ENCODE measurements around the gene GTF3C1. TPM values are rescaled to one million over a fixed set of nuclear protein-coding genes. Genes with fewer than 3 reads are reported as not detected.
A peak's percentile ranks its signal among the peaks of the same experiment; 100 is the strongest.

GTF3C1 gene
- polyA plus RNA-seq, 4 donors: 30.4 to 47.0 (median 36.8) TPM

GRCh38 chr16:27485811-27486210 is 63.9 kb downstream of the GTF3C1 start:
- peaks cover 37 to 85% (median 41%) of the 10 kb centered on the region in 3 donors for H3K36me3 ChIP-seq (ENCODE audit: control insufficient read depth in 3 of 3, insufficient read depth in 2 of 3, low read depth in 1 of 3, low read length in 3 of 3)
- no peaks in the 10 kb centered on the region for H3K27me3 ChIP-seq (ENCODE audit: control insufficient read depth in 3 of 3, insufficient read depth in 3 of 3, low read length in 3 of 3)
- no peaks in the 10 kb centered on the region for H3K9me3 ChIP-seq (ENCODE audit: control insufficient read depth in 2 of 2, insufficient read depth in 1 of 2, low read depth in 1 of 2, low read length in 1 of 2)
- peaks cover 0 to 10% (median 0%) of the 10 kb centered on the region in 3 donors for H3K4me1 ChIP-seq (ENCODE audit: control insufficient read depth in 3 of 3, insufficient read depth in 2 of 3, low read depth in 1 of 3, low read length in 2 of 3)
- no peak overlapping the region for H3K27ac ChIP-seq (ENCODE audit: low read depth in 1 of 3, low read length in 2 of 3)
- FAIRE-seq: no peak
- DNase-seq: no peak
- WGBS, 3 donors: 96 to 98% (median 97%) methylated on average over 11 of the region's 11 CpGs
- no peak overlapping the region for H3K4me3 ChIP-seq (ENCODE audit: low read depth in 1 of 3, low read length in 3 of 3)

GRCh38 chr16:27485126-27485525 is 64.6 kb downstream of the GTF3C1 start:
- no peak overlapping the region for H3K27ac ChIP-seq (ENCODE audit: low read depth in 1 of 3, low read length in 2 of 3)
- peaks cover 0 to 10% (median 0%) of the 10 kb centered on the region in 3 donors for H3K4me1 ChIP-seq (ENCODE audit: control insufficient read depth in 3 of 3, insufficient read depth in 2 of 3, low read depth in 1 of 3, low read length in 2 of 3)
- DNase-seq: no peak
- H3K4me3 ChIP-seq (ENCODE audit: low read depth in 1 of 3, low read length in 3 of 3): no peak overlapping the region
- H3K27me3 ChIP-seq (ENCODE audit: control insufficient read depth in 3 of 3, insufficient read depth in 3 of 3, low read length in 3 of 3): no peaks in the 10 kb centered on the region
- WGBS, 3 donors: 97 to 98% (median 98%) methylated on average over 9 of the region's 9 CpGs
- no peaks in the 10 kb centered on the region for H3K9me3 ChIP-seq (ENCODE audit: control insufficient read depth in 2 of 2, insufficient read depth in 1 of 2, low read depth in 1 of 2, low read length in 1 of 2)
- H3K36me3 ChIP-seq (ENCODE audit: control insufficient read depth in 3 of 3, insufficient read depth in 2 of 3, low read depth in 1 of 3, low read length in 3 of 3): peaks cover 38 to 85% (median 41%) of the 10 kb centered on the region in 3 donors
- no peak for FAIRE-seq

GRCh38 chr16:27483624-27484023 is 66.1 kb downstream of the GTF3C1 start:
- Histone ChIP-seq H3K27ac (ENCODE audit: low read depth in 1 of 3, low read length in 2 of 3) (no peak overlapping the region), H3K36me3 (ENCODE audit: control insufficient read depth in 3 of 3, insufficient read depth in 2 of 3, low read depth in 1 of 3, low read length in 3 of 3) (peaks cover 26 to 72% (median 32%) of the 10 kb centered on the region in 3 donors), H3K27me3 (ENCODE audit: control insufficient read depth in 3 of 3, insufficient read depth in 3 of 3, low read length in 3 of 3) (no peaks in the 10 kb centered on the region), H3K4me1 (ENCODE audit: control insufficient read depth in 3 of 3, insufficient read depth in 2 of 3, low read depth in 1 of 3, low read length in 2 of 3) (peaks cover 0 to 10% (median 0%) of the 10 kb centered on the region in 3 donors), H3K9me3 (ENCODE audit: control insufficient read depth in 2 of 2, insufficient read depth in 1 of 2, low read depth in 1 of 2, low read length in 1 of 2) (no peaks in the 10 kb centered on the region), H3K4me3 (ENCODE audit: low read depth in 1 of 3, low read length in 3 of 3) (no peak overlapping the region)
- no peak for FAIRE-seq
- DNase-seq: no peak
- WGBS, 3 donors: 93 to 96% (median 94%) methylated on average over 5 of the region's 5 CpGs

- 86 to 94% (median 92%) methylated on average over 5 of the region's 5 CpGs for WGBS, 3 donors
- Histone ChIP-seq H3K36me3 (ENCODE audit: control insufficient read depth in 3 of 3, insufficient read depth in 2 of 3, low read depth in 1 of 3, low read length in 3 of 3) (peaks cover 26 to 66% (median 31%) of the 10 kb centered on the region in 3 donors), H3K9me3 (ENCODE audit: control insufficient read depth in 2 of 2, insufficient read depth in 1 of 2, low read depth in 1 of 2, low read length in 1 of 2) (no peaks in the 10 kb centered on the region), H3K27me3 (ENCODE audit: control insufficient read depth in 3 of 3, insufficient read depth in 3 of 3, low read length in 3 of 3) (no peaks in the 10 kb centered on the region), H3K27ac (ENCODE audit: low read depth in 1 of 3, low read length in 2 of 3) (no peak overlapping the region), H3K4me3 (ENCODE audit: low read depth in 1 of 3, low read length in 3 of 3) (no peak overlapping the region), H3K4me1 (ENCODE audit: control insufficient read depth in 3 of 3, insufficient read depth in 2 of 3, low read depth in 1 of 3, low read length in 2 of 3) (peaks cover 0 to 10% (median 0%) of the 10 kb centered on the region in 3 donors)
- DNase-seq (no peak), FAIRE-seq (no peak)
These were observed 66.7 kb downstream of the GTF3C1 start for GRCh38 chr16:27483088-27483437.

- no peak for FAIRE-seq
These were observed 67.2 kb downstream of the GTF3C1 start for GRCh38 chr16:27482397-27483087.

GRCh38 chr16:27481282-27481934 is 68.3 kb downstream of the GTF3C1 start:
- Histone ChIP-seq H3K4me1 (ENCODE audit: control insufficient read depth in 3 of 3, insufficient read depth in 2 of 3, low read depth in 1 of 3, low read length in 2 of 3) (peaks cover 0 to 10% (median 0%) of the 10 kb centered on the region in 3 donors), H3K9me3 (ENCODE audit: control insufficient read depth in 2 of 2, insufficient read depth in 1 of 2, low read depth in 1 of 2, low read length in 1 of 2) (no peaks in the 10 kb centered on the region), H3K36me3 (ENCODE audit: control insufficient read depth in 3 of 3, insufficient read depth in 2 of 3, low read depth in 1 of 3, low read length in 3 of 3) (peaks cover 25 to 65% (median 29%) of the 10 kb centered on the region in 3 donors), H3K27me3 (ENCODE audit: control insufficient read depth in 3 of 3, insufficient read depth in 3 of 3, low read length in 3 of 3) (no peaks in the 10 kb centered on the region), H3K27ac (ENCODE audit: low read depth in 1 of 3, low read length in 2 of 3) (no peak overlapping the region), H3K4me3 (ENCODE audit: low read depth in 1 of 3, low read length in 3 of 3) (no peak overlapping the region)
- FAIRE-seq: no peak
- no peak for DNase-seq
- WGBS, 3 donors: 91 to 92% (median 92%) methylated on average over 15 of the region's 15 CpGs

More at GRCh38 chr16:27482397-27483087, 67.2 kb downstream of the GTF3C1 start:
- Histone ChIP-seq H3K27me3 (ENCODE audit: control insufficient read depth in 3 of 3, insufficient read depth in 3 of 3, low read length in 3 of 3) (no peaks in the 10 kb centered on the region), H3K4me3 (ENCODE audit: low read depth in 1 of 3, low read length in 3 of 3) (no peak overlapping the region), H3K4me1 (ENCODE audit: control insufficient read depth in 3 of 3, insufficient read depth in 2 of 3, low read depth in 1 of 3, low read length in 2 of 3) (peaks cover 0 to 10% (median 0%) of the 10 kb centered on the region in 3 donors), H3K36me3 (ENCODE audit: control insufficient read depth in 3 of 3, insufficient read depth in 2 of 3, low read depth in 1 of 3, low read length in 3 of 3) (peaks cover 27 to 67% (median 30%) of the 10 kb centered on the region in 3 donors), H3K9me3 (ENCODE audit: control insufficient read depth in 2 of 2, insufficient read depth in 1 of 2, low read depth in 1 of 2, low read length in 1 of 2) (no peaks in the 10 kb centered on the region), H3K27ac (ENCODE audit: low read depth in 1 of 3, low read length in 2 of 3) (peak overlapping the region in 1 of 3 donors; percentile 38)
- DNase-seq: peak; percentile 40 to 52
- 78 to 90% (median 78%) methylated on average over 10 of the region's 10 CpGs for WGBS, 3 donors

GRCh38 chr16:27480761-27481160 is 69.0 kb downstream of the GTF3C1 start:
- no peak for FAIRE-seq

GRCh38 chr16:27476240-27476639 is 73.5 kb downstream of the GTF3C1 start:
- DNase-seq: no peak
- 88 to 94% (median 89%) methylated on average over 9 of the region's 9 CpGs for WGBS, 3 donors
- peaks cover 21 to 63% (median 23%) of the 10 kb centered on the region in 3 donors for H3K36me3 ChIP-seq (ENCODE audit: control insufficient read depth in 3 of 3, insufficient read depth in 2 of 3, low read depth in 1 of 3, low read length in 3 of 3)
- no peaks in the 10 kb centered on the region for H3K27me3 ChIP-seq (ENCODE audit: control insufficient read depth in 3 of 3, insufficient read depth in 3 of 3, low read length in 3 of 3)
- FAIRE-seq: no peak
- H3K9me3 ChIP-seq (ENCODE audit: control insufficient read depth in 2 of 2, insufficient read depth in 1 of 2, low read depth in 1 of 2, low read length in 1 of 2): no peaks in the 10 kb centered on the region
- no peaks in the 10 kb centered on the region for H3K4me1 ChIP-seq (ENCODE audit: control insufficient read depth in 3 of 3, insufficient read depth in 2 of 3, low read depth in 1 of 3, low read length in 2 of 3)
- H3K4me3 ChIP-seq (ENCODE audit: low read depth in 1 of 3, low read length in 3 of 3): no peak overlapping the region
- H3K27ac ChIP-seq (ENCODE audit: low read depth in 1 of 3, low read length in 2 of 3): no peak overlapping the region

More at GRCh38 chr16:27480761-27481160, 69.0 kb downstream of the GTF3C1 start:
- Histone ChIP-seq H3K36me3 (ENCODE audit: control insufficient read depth in 3 of 3, insufficient read depth in 2 of 3, low read depth in 1 of 3, low read length in 3 of 3) (peaks cover 25 to 65% (median 30%) of the 10 kb centered on the region in 3 donors), H3K9me3 (ENCODE audit: control insufficient read depth in 2 of 2, insufficient read depth in 1 of 2, low read depth in 1 of 2, low read length in 1 of 2) (no peaks in the 10 kb centered on the region), H3K27me3 (ENCODE audit: control insufficient read depth in 3 of 3, insufficient read depth in 3 of 3, low read length in 3 of 3) (no peaks in the 10 kb centered on the region), H3K4me1 (ENCODE audit: control insufficient read depth in 3 of 3, insufficient read depth in 2 of 3, low read depth in 1 of 3, low read length in 2 of 3) (peaks cover 0 to 10% (median 0%) of the 10 kb centered on the region in 3 donors), H3K27ac (ENCODE audit: low read depth in 1 of 3, low read length in 2 of 3) (no peak overlapping the region), H3K4me3 (ENCODE audit: low read depth in 1 of 3, low read length in 3 of 3) (no peak overlapping the region)
- DNase-seq: no peak
- 85 to 92% (median 89%) methylated on average over 7 of the region's 7 CpGs for WGBS, 3 donors
